GM18511 (cell line): Measurements from ENCODE around the gene PTPRCAP.

Experiments
- ATAC-seq: cut with Tn5 transposase; IDR thresholded peaks from one replicate; pipeline ENCODE4 v1.9.1; 2021; ENCODE audit warnings: mild to moderate bottlenecking, moderate library complexity; ENCODE audit not compliant: unreplicated experiment

The PTPRCAP gene

DNA sequence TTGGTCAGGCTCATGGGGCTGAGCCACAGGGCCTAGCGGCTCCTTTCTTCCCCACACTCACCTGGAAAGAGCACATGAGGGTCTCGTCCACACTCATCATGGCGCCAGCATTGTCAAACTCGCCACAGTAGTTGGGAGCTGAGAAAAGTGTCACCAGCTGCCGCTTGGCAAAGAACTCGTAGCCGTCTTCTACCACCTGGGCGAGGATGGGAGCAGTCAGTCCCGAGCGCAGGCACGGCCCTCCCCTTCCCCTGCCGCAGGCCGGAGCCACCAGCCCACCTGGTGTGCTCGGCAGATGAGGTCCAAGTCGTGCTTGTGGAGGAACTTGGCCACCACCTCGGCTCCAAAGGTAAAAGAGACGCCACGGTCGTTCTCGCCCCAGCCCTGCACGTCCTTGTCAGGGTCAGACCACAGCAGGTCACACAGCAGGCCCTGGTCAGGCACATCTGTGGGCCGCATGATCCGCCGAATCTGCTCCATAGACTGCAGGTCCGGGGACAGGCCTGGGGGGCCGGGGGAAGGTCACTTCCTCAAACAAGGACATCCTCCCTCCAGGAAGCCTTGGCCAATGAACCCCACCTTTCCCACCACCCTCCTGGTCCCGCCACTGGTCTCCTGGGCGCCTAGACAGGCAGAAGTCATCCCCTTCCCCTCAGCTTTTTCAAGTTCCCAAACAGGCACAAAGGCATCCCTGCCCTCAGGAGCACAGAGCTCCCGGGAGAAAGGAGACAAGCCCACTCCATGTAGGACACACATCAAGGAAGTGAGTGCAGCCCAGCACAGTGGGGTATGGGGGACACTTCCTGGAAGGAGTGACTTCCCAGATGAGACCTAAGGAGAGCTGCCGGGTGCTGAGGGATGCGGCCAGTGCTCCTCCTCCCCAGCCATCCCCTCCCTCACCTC is 38.6 kb downstream of the PTPRCAP start:
- no peak for ATAC-seq

DNA sequence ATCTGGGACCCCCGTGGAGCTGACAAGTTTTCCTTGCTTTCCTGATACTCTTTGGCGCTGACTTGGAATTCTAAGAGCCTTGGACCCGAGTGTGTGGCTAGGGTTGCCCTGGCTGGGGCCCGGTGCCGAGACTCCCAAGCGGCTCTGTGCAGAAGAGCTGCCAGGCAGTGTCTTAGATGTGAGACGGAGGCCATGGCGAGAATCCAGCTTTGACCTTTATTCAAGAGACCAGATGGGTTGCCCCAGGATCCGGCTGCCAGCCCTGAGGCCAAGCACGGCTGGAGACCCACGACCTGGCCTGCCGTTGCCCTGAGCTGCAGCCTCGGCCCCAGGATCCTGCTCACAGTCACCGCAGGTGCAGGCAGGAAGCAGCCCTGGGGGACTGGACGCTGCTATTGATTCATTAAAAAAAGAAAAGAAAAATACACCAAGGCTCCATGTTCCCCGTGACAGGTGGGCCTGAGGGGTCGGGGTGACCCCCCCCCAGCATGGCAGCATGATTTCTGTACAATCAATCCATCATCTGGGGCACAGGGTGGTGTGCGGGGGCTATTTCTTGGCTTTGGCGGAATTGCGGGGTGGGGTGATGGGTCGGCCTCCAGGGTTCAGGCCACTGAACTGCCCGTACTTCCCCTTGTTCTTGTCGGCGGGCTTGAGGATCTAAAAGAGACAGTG is 39.4 kb downstream of the PTPRCAP start:
- ATAC-seq = no peak

DNA sequence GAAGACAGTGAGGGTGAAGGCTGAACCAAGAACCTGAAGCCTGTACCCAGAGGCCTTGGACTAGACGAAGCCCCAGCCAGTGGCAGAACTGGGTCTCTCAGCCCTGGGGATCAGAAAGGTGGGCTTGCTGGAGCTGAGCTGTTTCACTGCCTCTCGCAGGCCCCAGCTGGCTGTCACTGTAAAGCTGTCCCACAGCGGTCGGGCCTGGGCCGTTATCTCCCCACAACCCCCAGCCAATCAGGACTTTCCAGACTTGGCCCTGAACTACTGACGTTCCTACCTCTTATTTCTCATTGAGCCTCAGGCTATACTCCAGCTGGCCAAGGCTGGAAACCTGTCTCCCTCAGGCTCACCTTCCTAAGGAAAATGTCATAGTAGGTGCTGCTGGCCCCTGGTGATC is 39.9 kb downstream of the PTPRCAP start:
- ATAC-seq = no peak

DNA sequence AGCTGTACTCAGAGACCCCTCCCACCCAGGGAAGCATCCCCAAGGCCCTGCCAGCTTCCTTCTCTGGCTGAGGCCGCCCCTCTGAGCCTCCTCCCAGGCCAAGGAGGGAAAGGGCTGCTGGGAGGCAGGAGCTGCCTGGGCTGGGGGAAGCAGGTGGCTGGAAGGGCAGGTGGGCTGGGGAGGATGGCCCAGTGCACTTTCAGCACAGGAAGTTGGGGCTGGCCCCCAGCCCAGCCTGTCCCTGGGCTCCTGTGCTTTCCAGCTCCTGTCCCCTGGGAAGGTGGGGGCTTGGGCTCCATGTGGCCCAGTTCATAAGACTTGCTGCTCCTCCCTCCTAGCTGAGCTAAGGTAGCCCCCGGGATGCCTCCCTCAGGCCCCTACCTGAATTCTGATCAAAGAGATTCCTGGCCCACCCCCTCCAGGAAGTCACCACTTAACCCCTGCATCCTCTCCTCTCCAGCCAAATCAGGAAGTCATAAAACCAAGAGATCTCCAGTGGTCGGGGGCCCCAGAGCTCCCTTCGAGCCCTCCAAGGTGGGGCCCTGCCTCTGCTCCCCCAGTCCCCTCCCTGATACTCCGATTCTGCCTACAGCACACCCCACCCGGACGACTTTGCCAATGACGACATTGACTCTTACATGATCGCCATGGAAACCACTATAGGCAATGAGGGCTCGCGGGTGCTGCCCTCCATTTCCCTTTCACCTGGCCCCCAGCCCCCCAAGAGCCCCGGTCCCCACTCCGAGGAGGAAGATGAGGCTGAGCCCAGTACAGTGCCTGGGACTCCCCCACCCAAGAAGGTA is 40.7 kb downstream of the PTPRCAP start:
- no peak for ATAC-seq

DNA sequence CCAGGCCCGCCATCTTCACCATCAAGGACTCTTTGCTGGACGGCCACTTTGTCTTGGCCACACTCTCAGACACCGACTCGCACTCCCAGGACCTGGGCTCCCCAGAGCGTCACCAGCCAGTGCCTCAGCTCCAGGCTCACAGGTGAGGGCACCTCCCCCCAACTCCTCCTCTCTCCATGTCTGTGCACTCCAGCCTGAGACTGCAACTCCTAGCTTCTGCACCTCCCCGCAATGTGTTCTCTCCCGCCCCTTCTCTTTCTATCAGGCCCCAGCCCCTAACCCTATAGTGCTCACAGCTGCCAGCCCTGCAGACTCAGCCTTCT is 41.3 kb downstream of the PTPRCAP start:
- ATAC-seq = no peak

- no peak for ATAC-seq
These were observed 41.8 kb downstream of the PTPRCAP start for GRCh38 chr11:67395555-67396258.

DNA sequence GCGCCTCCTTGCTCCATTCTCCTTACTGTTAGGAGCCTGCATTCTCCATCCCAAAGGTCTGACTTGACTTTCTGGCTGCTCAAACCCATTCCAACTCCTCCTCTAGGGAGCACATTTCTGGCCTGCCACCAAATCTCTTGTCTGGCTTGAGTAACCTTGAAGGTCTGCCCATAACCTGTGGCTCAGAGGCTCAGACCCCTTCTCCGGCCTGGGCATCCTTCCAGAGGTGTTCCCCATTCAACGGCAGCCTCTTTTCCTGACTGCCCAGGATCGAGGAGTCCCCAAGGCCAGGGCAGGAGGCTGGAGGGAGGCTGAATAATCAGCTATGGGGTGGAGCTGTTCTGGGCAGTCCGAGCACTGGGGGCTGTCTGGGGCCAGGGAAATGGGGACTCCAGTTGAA is 43.5 kb downstream of the PTPRCAP start:
- ATAC-seq = no peak

- ATAC-seq = no peak
These were observed 44.0 kb downstream of the PTPRCAP start for GRCh38 chr11:67393437-67393836.

GRCh38 chr11:67392183-67392715 is 45.2 kb downstream of the PTPRCAP start:
- peak; percentile 25 for ATAC-seq

- ATAC-seq = peak; percentile 78
These were observed 45.9 kb downstream of the PTPRCAP start, which contains the start of gene RAD9A for GRCh38 chr11:67391304-67392182. TSS of gene RAD9A (plus strand) at chr11:67391986. CDS start at chr11:67392045, 59 bp downstream.

DNA sequence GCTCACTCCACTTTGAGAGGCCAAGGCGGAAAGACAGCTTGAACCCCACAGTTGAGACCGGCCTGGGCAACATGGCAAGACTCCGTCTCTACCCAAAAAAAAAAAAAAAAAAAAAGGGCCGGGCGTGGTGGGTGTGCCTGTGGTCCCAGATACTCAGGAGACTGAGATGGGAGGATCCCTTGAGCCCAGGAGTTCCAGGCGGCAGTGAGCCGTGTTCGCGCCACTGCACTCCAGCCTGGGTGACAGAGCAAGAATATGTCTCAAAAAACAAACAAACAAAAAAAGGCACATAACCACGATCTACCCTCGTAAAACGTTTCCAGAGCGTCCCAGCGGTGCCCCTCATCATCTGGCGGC is 46.6 kb downstream of the PTPRCAP start:
- no peak for ATAC-seq

DNA sequence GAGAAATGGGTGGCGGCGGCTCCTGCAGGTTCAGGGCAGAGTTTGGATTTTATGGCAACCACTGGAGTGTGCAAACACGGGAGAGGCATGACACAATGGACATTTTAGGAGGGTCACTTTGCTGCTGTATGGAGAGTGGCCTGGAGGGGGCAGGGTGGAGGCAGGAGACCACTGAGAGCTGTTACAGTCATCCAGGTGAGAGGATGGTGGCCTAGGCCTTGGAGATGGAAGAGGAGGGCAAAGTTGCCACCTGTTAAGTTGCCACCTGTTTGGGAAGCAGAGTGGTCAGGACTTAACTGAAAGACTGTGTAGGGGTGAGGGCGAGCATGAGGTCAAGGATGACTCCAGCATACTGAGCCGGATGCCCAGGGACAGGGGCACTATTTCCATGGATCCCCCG is 48.0 kb downstream of the PTPRCAP start:
- no peak for ATAC-seq

DNA sequence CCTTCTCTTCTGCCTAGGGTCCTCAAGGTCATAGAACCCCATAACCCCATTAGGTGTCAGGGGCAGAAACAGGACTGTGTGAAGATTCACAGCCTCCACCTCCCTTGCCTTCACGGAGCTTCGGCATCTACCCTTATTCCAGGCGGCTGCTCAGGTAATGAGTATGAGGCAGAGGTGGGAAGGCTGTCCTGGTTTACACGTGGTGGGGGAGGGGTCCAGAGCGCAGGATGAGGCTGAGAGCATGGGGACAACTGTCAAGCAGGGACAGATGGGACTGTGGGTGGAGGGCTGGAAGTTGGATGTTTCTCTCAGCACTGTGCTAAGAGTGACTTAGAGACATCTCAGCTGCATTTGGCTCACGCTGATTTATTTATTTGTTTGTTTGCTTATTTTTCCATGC is 50.0 kb downstream of the PTPRCAP start:
- no peak for ATAC-seq

DNA sequence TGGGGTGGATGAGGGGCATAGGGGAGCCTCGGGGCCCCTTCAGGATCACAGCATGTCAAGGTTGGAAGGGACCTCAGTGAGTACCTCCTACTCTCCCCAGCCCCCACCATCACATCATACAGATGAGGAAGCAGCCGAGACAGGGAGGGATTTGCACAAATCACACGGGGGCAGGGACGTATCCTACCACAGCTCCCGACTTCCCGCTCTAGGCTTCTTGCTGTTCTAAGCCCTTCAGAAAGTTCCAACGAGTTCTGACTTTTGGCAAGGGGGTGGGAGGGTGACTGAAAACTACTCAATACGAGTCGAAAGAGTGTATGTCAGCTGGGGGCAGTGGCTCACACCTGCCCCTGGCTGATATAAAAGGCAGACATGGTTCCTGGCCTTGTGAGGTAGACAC is 50.4 kb downstream of the PTPRCAP start:
- no peak for ATAC-seq
